ENCODE measurements around the gene SHROOM3. TPM values are rescaled to one million over a fixed set of nuclear protein-coding genes. Genes with fewer than 3 reads are reported as not detected.

SHROOM3 gene
- total RNA-seq, 1 experiment from 2014 or later: 27.6 TPM

GRCh38 chr4:76610751-76611547 lies 175.9 kb downstream of the SHROOM3 start:
- no peak overlapping the region for H4K91ac ChIP-seq (ENCODE audit: insufficient read length, low read depth, low read length)
- Mint-ChIP-seq H3K36me3 (ENCODE audit: insufficient read depth in 1 of 3, low read depth in 3 of 3) (no peaks in the 10 kb centered on the region), H3K4me3 (peak overlapping the region in 1 of 2 experiments; percentile 28; a peak in 1 of 5 replicates), H3K27ac (peak overlapping the region; percentile 23 to 92 (median 72); a peak in 6 of 7 replicates), H3K27me3 (ENCODE audit: low read depth) (no peaks in the 10 kb centered on the region), H3K9me3 (no peaks in the 10 kb centered on the region; a peak in 1 of 5 replicates), H3K4me1 (peaks cover 59 to 65% of the 10 kb centered on the region in 2 experiments)
- H2BK120ac ChIP-seq (ENCODE audit: low read depth, low read length, poor library complexity, severe bottlenecking): no peak overlapping the region
- TF ChIP-seq CTCF (conservative IDR thresholded peaks at IDR 0.05): no peak
- H2AFZ ChIP-seq (ENCODE audit: low read length): no peak overlapping the region
- H3K9ac ChIP-seq (ENCODE audit: extremely low read depth, insufficient read length, low read length): no peak overlapping the region
- WGBS (ENCODE audit: extremely low coverage, insufficient read length, low lambda C conversion rate): no CpG with 5 or more reads among the region's 8 CpGs
- no peak overlapping the region for H3T11ph ChIP-seq (ENCODE audit: low read length)
- H3K27me3 ChIP-seq (ENCODE audit: insufficient read depth, low read length): no peaks in the 10 kb centered on the region
- H3K9me3 ChIP-seq (ENCODE audit: control insufficient read depth, low read depth, low read length): no peaks in the 10 kb centered on the region
- peak overlapping the region; percentile 33 for H3K18ac ChIP-seq (ENCODE audit: insufficient read length, low read depth, low read length)
- no peak overlapping the region for H3K27ac ChIP-seq (ENCODE audit: insufficient read length, low read depth, low read length)
- H4K8ac ChIP-seq (replicated peaks; ENCODE audit: insufficient read length, low read depth, low read length): no peak overlapping the region
- H3K4me2 ChIP-seq (ENCODE audit: insufficient read depth, insufficient read length, low read length): no peak overlapping the region
- no peak overlapping the region for H2BK15ac ChIP-seq (ENCODE audit: low read depth, low read length)
- H3K56ac ChIP-seq (ENCODE audit: insufficient read length, low read depth, low read length): no peak overlapping the region
- H2BK5ac ChIP-seq (ENCODE audit: insufficient read length, low read length): no peak overlapping the region
- H4K20me1 ChIP-seq (ENCODE audit: control insufficient read depth, insufficient read depth, insufficient read length): no peaks in the 10 kb centered on the region
- H3K79me1 ChIP-seq (ENCODE audit: insufficient read depth, low read depth, low read length, poor library complexity, severe bottlenecking): no peaks in the 10 kb centered on the region
- H4K5ac ChIP-seq (ENCODE audit: insufficient read length, low read depth, low read length): no peak overlapping the region
- no peak overlapping the region for H3K4ac ChIP-seq (ENCODE audit: low read depth, low read length)
- H2BK20ac ChIP-seq (ENCODE audit: low read depth, low read length, poor library complexity, severe bottlenecking): no peak overlapping the region
- H3K4me1 ChIP-seq (ENCODE audit: insufficient read depth, low read length): peaks cover 21% of the 10 kb centered on the region
- H2AK5ac ChIP-seq (ENCODE audit: insufficient read length, low read length): peak overlapping the region; percentile 31
- H3K79me2 ChIP-seq (ENCODE audit: insufficient read depth, low read length): no peaks in the 10 kb centered on the region
- peak overlapping the region; percentile 55 for H2BK12ac ChIP-seq (ENCODE audit: insufficient read length, low read depth, low read length)
- no peak for DNase-seq
- H3K14ac ChIP-seq (ENCODE audit: insufficient read depth, low read length): no peak overlapping the region
- H3K23ac ChIP-seq (ENCODE audit: insufficient read length, low read depth, low read length): no peak overlapping the region
- H3K23me2 ChIP-seq (ENCODE audit: insufficient read length, low read depth, low read length, poor library complexity, severe bottlenecking): no peaks in the 10 kb centered on the region
